Astrocyte of the spinal cord (primary cell): Measurements from ENCODE around the gene MRC2.

Experiments used
- DNase-seq: peaks from one replicate; pipeline ENCODE4 v3.0.0; 2011; ENCODE audit warnings: low read depth, low spot score
- H3K4me3 ChIP-seq: 2 replicates; pipeline ENCODE4 v1.5.1; 2011; ENCODE audit warnings: low read depth, mild to moderate bottlenecking, low read length, moderate library complexity
- CTCF ChIP-seq: IDR thresholded peaks from 2 replicates; pipeline ENCODE4 v1.5.1; 2012; ENCODE audit warnings: low read depth, mild to moderate bottlenecking, low read length, inconsistent platforms
- in situ Hi-C: cut with HindIII; loops from 2 replicates; pipeline ENCODE4 v1.10.0; 2017; ENCODE audit warnings: low sequenced_read_pairs

MRC2 gene

GRCh38 chr17:62641951-62642350 lies 14.5 kb downstream of the MRC2 start:
- no peak overlapping the region for H3K4me3 ChIP-seq
- DNase-seq = no peak
- no peak for TF ChIP-seq CTCF
- in situ Hi-C loops = no loop called here

GRCh38 chr17:62643496-62643895 lies 16.0 kb downstream of the MRC2 start:
- DNase-seq = no peak
- no peak overlapping the region for H3K4me3 ChIP-seq
- TF ChIP-seq CTCF = no peak
- in situ Hi-C loops = no loop called here

GRCh38 chr17:62644487-62645173 lies 17.2 kb downstream of the MRC2 start:
- H3K4me3 ChIP-seq = no peak overlapping the region
- in situ Hi-C loops = no loop called here
- no peak for DNase-seq
- no peak for TF ChIP-seq CTCF

- TF ChIP-seq CTCF = no peak
- DNase-seq = no peak
- in situ Hi-C loops = no loop called here
- no peak overlapping the region for H3K4me3 ChIP-seq
Measured at GRCh38 chr17:62648251-62648955, 20.9 kb downstream of the MRC2 start.

- in situ Hi-C loops = no loop called here
- TF ChIP-seq CTCF = no peak
- no peak for DNase-seq
Measured at GRCh38 chr17:62648956-62649294, 21.5 kb downstream of the MRC2 start.

GRCh38 chr17:62649570-62649969 lies 22.1 kb downstream of the MRC2 start:
- DNase-seq = no peak
- H3K4me3 ChIP-seq = no peak overlapping the region
- in situ Hi-C loops = no loop called here
- TF ChIP-seq CTCF = no peak

More at GRCh38 chr17:62648956-62649294, 21.5 kb downstream of the MRC2 start:
- no peak overlapping the region for H3K4me3 ChIP-seq
